Measurements from ENCODE around the gene CCDC57. TPM values are rescaled to one million over a fixed set of nuclear protein-coding genes. Genes with fewer than 3 reads are reported as not detected.

Gene CCDC57
- polyA plus RNA-seq, 1 donor from 2014 or later: 70.9 TPM

GRCh38 chr17:82060001-82060380, 152.7 kb downstream of the CCDC57 start:
- H3K27me3 ChIP-seq (ENCODE audit: insufficient read depth, low read depth, low read length): no peaks in the 10 kb centered on the region
- no peak overlapping the region for H3K4me2 ChIP-seq (ENCODE audit: low read length)
- no peak overlapping the region for H3K27ac ChIP-seq (ENCODE audit: low read length)
- no peak overlapping the region for H2AFZ ChIP-seq (ENCODE audit: low read depth, low read length)
- H3K9ac ChIP-seq (ENCODE audit: low read length): no peak overlapping the region
- TF ChIP-seq TAF1 (IDR thresholded peaks at IDR 0.05; ENCODE audit: low read depth): no peak
- TF ChIP-seq REST (IDR thresholded peaks at IDR 0.05; ENCODE audit: borderline replicate concordance): no peak
- no peak for TF ChIP-seq EZH2 (IDR thresholded peaks at IDR 0.05; ENCODE audit: borderline replicate concordance, insufficient read depth, low read length, poor library complexity, severe bottlenecking)
- TF ChIP-seq, protein P1, sequence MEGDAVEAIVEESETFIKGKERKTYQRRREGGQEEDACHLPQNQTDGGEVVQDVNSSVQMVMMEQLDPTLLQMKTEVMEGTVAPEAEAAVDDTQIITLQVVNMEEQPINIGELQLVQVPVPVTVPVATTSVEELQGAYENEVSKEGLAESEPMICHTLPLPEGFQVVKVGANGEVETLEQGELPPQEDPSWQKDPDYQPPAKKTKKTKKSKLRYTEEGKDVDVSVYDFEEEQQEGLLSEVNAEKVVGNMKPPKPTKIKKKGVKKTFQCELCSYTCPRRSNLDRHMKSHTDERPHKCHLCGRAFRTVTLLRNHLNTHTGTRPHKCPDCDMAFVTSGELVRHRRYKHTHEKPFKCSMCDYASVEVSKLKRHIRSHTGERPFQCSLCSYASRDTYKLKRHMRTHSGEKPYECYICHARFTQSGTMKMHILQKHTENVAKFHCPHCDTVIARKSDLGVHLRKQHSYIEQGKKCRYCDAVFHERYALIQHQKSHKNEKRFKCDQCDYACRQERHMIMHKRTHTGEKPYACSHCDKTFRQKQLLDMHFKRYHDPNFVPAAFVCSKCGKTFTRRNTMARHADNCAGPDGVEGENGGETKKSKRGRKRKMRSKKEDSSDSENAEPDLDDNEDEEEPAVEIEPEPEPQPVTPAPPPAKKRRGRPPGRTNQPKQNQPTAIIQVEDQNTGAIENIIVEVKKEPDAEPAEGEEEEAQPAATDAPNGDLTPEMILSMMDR (IDR thresholded peaks at IDR 0.05; ENCODE audit: poor library complexity, severe bottlenecking): no peak
- no peak for TF ChIP-seq EP300 (conservative IDR thresholded peaks at IDR 0.05; ENCODE audit: poor library complexity, severe bottlenecking)
- TF ChIP-seq MXI1 (conservative IDR thresholded peaks at IDR 0.05; ENCODE audit: poor library complexity, severe bottlenecking): no peak
- TF ChIP-seq RAD21 (conservative IDR thresholded peaks at IDR 0.05): no peak
- TF ChIP-seq SMC3 (conservative IDR thresholded peaks at IDR 0.05; ENCODE audit: poor library complexity): no peak
- TF ChIP-seq POLR2AphosphoS5 (IDR thresholded peaks at IDR 0.05): no peak
- H3K4me3 ChIP-seq (ENCODE audit: low read length): no peak overlapping the region
- H4K20me1 ChIP-seq (ENCODE audit: insufficient read depth): no peaks in the 10 kb centered on the region
- no peaks in the 10 kb centered on the region for H3K9me3 ChIP-seq (ENCODE audit: low read length)
- H3K9me2 ChIP-seq (ENCODE audit: insufficient read depth, low read length): no peaks in the 10 kb centered on the region
- no peaks in the 10 kb centered on the region for H3K36me3 ChIP-seq (ENCODE audit: insufficient read depth, low read length)
- H3K79me2 ChIP-seq (replicated peaks; ENCODE audit: insufficient read depth, low read length): no peaks in the 10 kb centered on the region
- H3F3A ChIP-seq (ENCODE audit: insufficient read depth, low read length, poor library complexity, severe bottlenecking): no peaks in the 10 kb centered on the region

DNA sequence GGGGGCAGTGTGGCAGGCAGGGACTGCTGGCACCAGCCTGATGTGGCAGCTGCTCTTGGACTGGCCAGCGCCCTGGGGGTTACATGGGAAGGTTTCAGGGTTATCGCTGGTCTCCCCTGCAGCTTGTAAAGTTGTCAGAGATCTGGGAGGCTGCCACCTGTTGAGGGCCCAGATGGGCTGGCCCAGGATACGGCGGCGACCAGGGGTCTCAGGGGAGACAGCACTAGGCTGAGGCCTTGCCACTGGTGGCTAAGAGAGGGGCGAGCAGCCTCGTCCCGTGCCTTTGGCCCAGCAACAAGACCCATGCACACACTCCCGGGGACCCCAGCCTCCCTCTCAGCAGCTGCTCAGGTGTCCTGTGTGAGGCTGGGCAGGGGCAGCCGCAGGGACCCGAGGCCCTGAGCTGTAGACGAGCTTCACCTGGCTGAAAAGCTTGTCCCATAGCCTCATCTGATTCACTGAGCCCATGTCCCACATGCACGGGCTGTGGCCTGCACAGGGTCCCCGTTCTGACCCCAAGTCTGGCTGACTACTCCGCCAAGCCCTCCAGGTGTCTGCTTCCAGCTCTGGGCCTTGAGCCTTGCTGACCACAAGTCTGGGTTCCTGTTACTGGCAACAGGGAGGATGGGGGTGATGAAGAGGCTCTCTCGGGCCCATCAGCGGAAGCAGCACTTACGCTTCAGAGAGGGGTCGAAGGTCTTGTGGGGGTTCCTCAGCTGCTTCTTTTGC, 153.2 kb downstream of the CCDC57 start:
- no peaks in the 10 kb centered on the region for H3K36me3 ChIP-seq (ENCODE audit: insufficient read depth, low read length)
- no peaks in the 10 kb centered on the region for H3K9me3 ChIP-seq (ENCODE audit: low read length)
- H3K9me2 ChIP-seq (ENCODE audit: insufficient read depth, low read length): no peaks in the 10 kb centered on the region
- no peak overlapping the region for H2AFZ ChIP-seq (ENCODE audit: low read depth, low read length)
- TF ChIP-seq RAD21 (conservative IDR thresholded peaks at IDR 0.05) (no peak), SMC3 (conservative IDR thresholded peaks at IDR 0.05; ENCODE audit: poor library complexity) (no peak), EZH2 (IDR thresholded peaks at IDR 0.05; ENCODE audit: borderline replicate concordance, insufficient read depth, low read length, poor library complexity, severe bottlenecking) (no peak), POLR2AphosphoS5 (IDR thresholded peaks at IDR 0.05) (no peak), REST (IDR thresholded peaks at IDR 0.05; ENCODE audit: borderline replicate concordance) (no peak), TAF1 (IDR thresholded peaks at IDR 0.05; ENCODE audit: low read depth) (no peak), MXI1 (conservative IDR thresholded peaks at IDR 0.05; ENCODE audit: poor library complexity, severe bottlenecking) (no peak), EP300 (conservative IDR thresholded peaks at IDR 0.05; ENCODE audit: poor library complexity, severe bottlenecking) (no peak)
- TF ChIP-seq, protein P1 (IDR thresholded peaks at IDR 0.05; ENCODE audit: poor library complexity, severe bottlenecking): no peak
- no peaks in the 10 kb centered on the region for H3K79me2 ChIP-seq (replicated peaks; ENCODE audit: insufficient read depth, low read length)
- H3K27me3 ChIP-seq (ENCODE audit: insufficient read depth, low read depth, low read length): no peaks in the 10 kb centered on the region
- H3K4me2 ChIP-seq (ENCODE audit: low read length): no peak overlapping the region
- no peak overlapping the region for H3K4me3 ChIP-seq (ENCODE audit: low read length)
- no peaks in the 10 kb centered on the region for H4K20me1 ChIP-seq (ENCODE audit: insufficient read depth)
- H3K27ac ChIP-seq (ENCODE audit: low read length): no peak overlapping the region
- no peak overlapping the region for H3K9ac ChIP-seq (ENCODE audit: low read length)
- H3F3A ChIP-seq (ENCODE audit: insufficient read depth, low read length, poor library complexity, severe bottlenecking): no peaks in the 10 kb centered on the region

Measured in neural cell (in vitro differentiated cells).